ENCODE measurements around the gene ARPC1B.
"Not testable (repeated sequence)": the region's sequence is repeated elsewhere in the genome, so short reads cannot be mapped to it uniquely, and the experiment has no call there.

The ARPC1B gene

DNA sequence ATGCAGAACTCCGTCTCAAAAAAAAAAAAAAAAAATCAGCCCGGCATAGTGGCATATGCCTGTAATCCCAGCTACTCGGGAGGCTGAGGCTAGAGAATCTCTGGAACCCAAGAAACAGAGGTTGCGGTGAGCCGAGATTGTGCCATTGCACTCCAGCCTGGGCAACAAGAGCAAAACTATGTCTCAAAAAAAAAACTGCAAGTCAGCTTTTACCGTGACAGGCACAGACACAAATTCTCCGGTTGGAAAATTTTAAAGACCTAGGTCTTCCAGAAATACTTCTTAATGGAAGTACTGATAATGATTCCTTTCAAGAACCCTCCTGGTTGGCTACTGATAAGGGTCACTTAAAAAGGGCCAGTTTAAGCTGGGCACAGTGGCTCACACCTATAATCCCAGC, 19.4 kb upstream of the ARPC1B start:
- H3K4me1 ChIP-seq (ENCODE audit: control insufficient read depth, insufficient read depth, low read length): no peaks in the 10 kb centered on the region
- H3K9ac ChIP-seq (ENCODE audit: low read depth, low read length): no peak overlapping the region
- H3K27me3 ChIP-seq (ENCODE audit: control insufficient read depth, insufficient read depth, low read length): no peaks in the 10 kb centered on the region
- peaks cover 28% of the 10 kb centered on the region for H3K36me3 ChIP-seq (ENCODE audit: control insufficient read depth, insufficient read depth, low read length)
- no peaks in the 10 kb centered on the region for H3K9me3 ChIP-seq (ENCODE audit: control insufficient read depth, insufficient read depth, low read length)
- H3K4me3 ChIP-seq (ENCODE audit: low read depth, low read length): no peak overlapping the region

DNA sequence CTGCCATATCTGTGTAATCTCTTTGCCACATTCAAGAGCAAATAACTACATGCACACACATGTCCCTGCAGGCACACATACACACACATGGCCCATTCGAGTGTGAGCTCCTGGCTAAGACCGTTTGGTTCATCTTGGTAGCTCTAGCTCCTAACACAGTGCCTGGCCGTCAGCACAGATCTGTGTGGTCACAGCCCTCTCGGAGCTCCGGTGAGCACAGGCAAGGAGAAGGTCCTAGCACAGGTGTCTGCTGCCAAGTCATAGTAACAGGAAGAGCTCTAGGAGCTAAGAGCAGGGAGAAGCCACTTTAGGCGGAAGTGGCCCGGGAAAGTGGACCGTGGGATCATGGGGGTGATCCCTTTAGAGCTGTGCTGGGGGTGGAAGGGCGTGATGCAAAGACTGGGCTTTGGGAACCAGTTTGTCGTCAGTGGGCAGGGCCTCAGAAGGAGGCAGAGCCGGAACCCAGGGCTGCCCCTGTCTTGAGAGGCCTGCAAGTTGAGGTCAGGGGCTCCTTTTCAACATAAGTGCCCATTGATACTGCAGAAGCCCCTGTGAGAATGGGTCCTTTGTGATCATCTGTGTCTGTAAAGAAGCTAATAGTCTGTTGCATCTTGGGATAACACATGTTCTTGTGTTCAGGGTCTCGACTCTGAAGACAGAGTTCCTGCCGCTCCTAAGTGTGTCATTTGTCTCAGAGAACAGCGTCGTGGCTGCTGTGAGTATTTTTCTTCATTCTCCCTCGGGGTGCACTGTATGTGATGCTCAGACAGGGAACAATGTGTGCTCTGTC, 16.6 kb upstream of the ARPC1B start:
- H3K27me3 ChIP-seq (ENCODE audit: control insufficient read depth, insufficient read depth, low read length): no peaks in the 10 kb centered on the region
- no peaks in the 10 kb centered on the region for H3K4me1 ChIP-seq (ENCODE audit: control insufficient read depth, insufficient read depth, low read length)
- H3K9me3 ChIP-seq (ENCODE audit: control insufficient read depth, insufficient read depth, low read length): no peaks in the 10 kb centered on the region
- peaks cover 31% of the 10 kb centered on the region for H3K36me3 ChIP-seq (ENCODE audit: control insufficient read depth, insufficient read depth, low read length)
- H3K4me3 ChIP-seq (ENCODE audit: low read depth, low read length): no peak overlapping the region
- H3K9ac ChIP-seq (ENCODE audit: low read depth, low read length): no peak overlapping the region

DNA sequence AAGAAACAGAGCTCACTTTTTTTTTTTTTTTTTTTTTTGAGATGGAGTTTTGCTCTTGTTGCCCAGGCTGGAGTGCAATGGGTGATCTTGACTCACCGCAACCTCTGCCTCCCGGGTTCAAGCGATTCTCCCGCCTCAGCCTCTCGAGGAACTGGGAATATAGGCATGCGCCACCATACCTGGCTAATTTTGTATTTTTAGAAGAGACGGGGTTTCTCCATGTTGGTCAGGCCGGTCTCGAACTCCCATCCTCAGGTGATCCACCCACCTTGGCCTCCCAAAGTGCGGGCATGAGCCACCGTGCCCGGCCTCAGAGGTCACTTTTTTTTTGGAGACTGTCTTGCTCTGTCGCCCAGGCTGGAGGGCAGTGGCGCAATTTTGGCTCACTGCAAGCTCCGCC, 16.0 kb upstream of the ARPC1B start:
- H3K9me3 ChIP-seq (ENCODE audit: control insufficient read depth, insufficient read depth, low read length); H3K27me3 ChIP-seq (ENCODE audit: control insufficient read depth, insufficient read depth, low read length); H3K9ac ChIP-seq (ENCODE audit: low read depth, low read length); H3K4me3 ChIP-seq (ENCODE audit: low read depth, low read length); H3K4me1 ChIP-seq (ENCODE audit: control insufficient read depth, insufficient read depth, low read length): not testable (repeated sequence)
- H3K36me3 ChIP-seq (ENCODE audit: control insufficient read depth, insufficient read depth, low read length): peaks cover 31% of the 10 kb centered on the region

- Histone ChIP-seq H3K36me3 (ENCODE audit: control insufficient read depth, insufficient read depth, low read length) (peaks cover 29% of the 10 kb centered on the region), H3K27me3 (ENCODE audit: control insufficient read depth, insufficient read depth, low read length) (no peaks in the 10 kb centered on the region), H3K4me1 (ENCODE audit: control insufficient read depth, insufficient read depth, low read length) (no peaks in the 10 kb centered on the region), H3K4me3 (ENCODE audit: low read depth, low read length) (no peak overlapping the region), H3K9me3 (ENCODE audit: control insufficient read depth, insufficient read depth, low read length) (no peaks in the 10 kb centered on the region), H3K9ac (ENCODE audit: low read depth, low read length) (no peak overlapping the region)
Observed at GRCh38 chr7:99359465-99360154, 14.9 kb upstream of the ARPC1B start.

- no peak overlapping the region for H3K4me3 ChIP-seq (ENCODE audit: low read depth, low read length)
- peaks cover 4% of the 10 kb centered on the region for H3K4me1 ChIP-seq (ENCODE audit: control insufficient read depth, insufficient read depth, low read length)
- no peaks in the 10 kb centered on the region for H3K9me3 ChIP-seq (ENCODE audit: control insufficient read depth, insufficient read depth, low read length)
- H3K36me3 ChIP-seq (ENCODE audit: control insufficient read depth, insufficient read depth, low read length): peaks cover 31% of the 10 kb centered on the region
- H3K27me3 ChIP-seq (ENCODE audit: control insufficient read depth, insufficient read depth, low read length): no peaks in the 10 kb centered on the region
- no peak overlapping the region for H3K9ac ChIP-seq (ENCODE audit: low read depth, low read length)
Observed at GRCh38 chr7:99362801-99363200, 11.7 kb upstream of the ARPC1B start.

GRCh38 chr7:99363286-99363685, 11.2 kb upstream of the ARPC1B start:
- no peak overlapping the region for H3K9ac ChIP-seq (ENCODE audit: low read depth, low read length)
- peaks cover 4% of the 10 kb centered on the region for H3K4me1 ChIP-seq (ENCODE audit: control insufficient read depth, insufficient read depth, low read length)
- no peaks in the 10 kb centered on the region for H3K27me3 ChIP-seq (ENCODE audit: control insufficient read depth, insufficient read depth, low read length)
- H3K4me3 ChIP-seq (ENCODE audit: low read depth, low read length): no peak overlapping the region
- no peaks in the 10 kb centered on the region for H3K9me3 ChIP-seq (ENCODE audit: control insufficient read depth, insufficient read depth, low read length)
- H3K36me3 ChIP-seq (ENCODE audit: control insufficient read depth, insufficient read depth, low read length): peaks cover 27% of the 10 kb centered on the region

- no peak overlapping the region for H3K4me3 ChIP-seq (ENCODE audit: low read depth, low read length)
- peaks cover 4% of the 10 kb centered on the region for H3K4me1 ChIP-seq (ENCODE audit: control insufficient read depth, insufficient read depth, low read length)
- H3K27me3 ChIP-seq (ENCODE audit: control insufficient read depth, insufficient read depth, low read length): no peaks in the 10 kb centered on the region
- H3K9me3 ChIP-seq (ENCODE audit: control insufficient read depth, insufficient read depth, low read length): no peaks in the 10 kb centered on the region
- H3K9ac ChIP-seq (ENCODE audit: low read depth, low read length): no peak overlapping the region
- H3K36me3 ChIP-seq (ENCODE audit: control insufficient read depth, insufficient read depth, low read length): peaks cover 16% of the 10 kb centered on the region
Observed at GRCh38 chr7:99365318-99366141, 9.0 kb upstream of the ARPC1B start.

DNA sequence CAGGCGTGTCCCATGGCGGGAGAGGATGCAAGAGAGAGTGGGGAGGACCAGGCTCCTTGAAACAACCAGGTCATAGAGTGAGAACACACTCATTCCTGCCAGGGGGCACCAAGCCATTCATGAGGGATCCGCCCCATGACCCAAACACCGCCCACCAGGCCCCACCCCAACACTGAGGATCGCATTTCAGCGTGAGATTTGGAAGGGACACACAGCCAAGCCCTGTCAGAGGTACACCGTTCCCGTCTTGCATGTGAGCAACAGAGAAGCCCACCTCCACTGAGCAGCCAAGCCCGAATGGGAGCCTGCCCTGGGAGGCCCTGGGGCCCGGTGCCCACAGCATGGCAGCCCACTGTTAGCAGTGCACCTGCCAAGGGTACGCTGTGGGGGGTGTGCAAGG, 7.9 kb upstream of the ARPC1B start:
- Histone ChIP-seq H3K36me3 (ENCODE audit: control insufficient read depth, insufficient read depth, low read length) (peaks cover 10% of the 10 kb centered on the region), H3K9me3 (ENCODE audit: control insufficient read depth, insufficient read depth, low read length) (no peaks in the 10 kb centered on the region), H3K27me3 (ENCODE audit: control insufficient read depth, insufficient read depth, low read length) (no peaks in the 10 kb centered on the region), H3K4me3 (ENCODE audit: low read depth, low read length) (no peak overlapping the region), H3K4me1 (ENCODE audit: control insufficient read depth, insufficient read depth, low read length) (peaks cover 4% of the 10 kb centered on the region), H3K9ac (ENCODE audit: low read depth, low read length) (no peak overlapping the region)

- Histone ChIP-seq H3K4me1 (ENCODE audit: control insufficient read depth, insufficient read depth, low read length) (peaks cover 7% of the 10 kb centered on the region), H3K27me3 (ENCODE audit: control insufficient read depth, insufficient read depth, low read length) (no peaks in the 10 kb centered on the region), H3K9me3 (ENCODE audit: control insufficient read depth, insufficient read depth, low read length) (no peaks in the 10 kb centered on the region), H3K36me3 (ENCODE audit: control insufficient read depth, insufficient read depth, low read length) (peaks cover 7% of the 10 kb centered on the region), H3K4me3 (ENCODE audit: low read depth, low read length) (no peak overlapping the region), H3K9ac (ENCODE audit: low read depth, low read length) (no peak overlapping the region)
Observed at GRCh38 chr7:99368750-99369389, 5.7 kb upstream of the ARPC1B start.

GRCh38 chr7:99369767-99370391, 4.7 kb upstream of the ARPC1B start:
- peaks cover 7% of the 10 kb centered on the region for H3K4me1 ChIP-seq (ENCODE audit: control insufficient read depth, insufficient read depth, low read length)
- peaks cover 3% of the 10 kb centered on the region for H3K36me3 ChIP-seq (ENCODE audit: control insufficient read depth, insufficient read depth, low read length)
- H3K4me3 ChIP-seq (ENCODE audit: low read depth, low read length): no peak overlapping the region
- no peak overlapping the region for H3K9ac ChIP-seq (ENCODE audit: low read depth, low read length)
- no peaks in the 10 kb centered on the region for H3K9me3 ChIP-seq (ENCODE audit: control insufficient read depth, insufficient read depth, low read length)
- no peaks in the 10 kb centered on the region for H3K27me3 ChIP-seq (ENCODE audit: control insufficient read depth, insufficient read depth, low read length)

DNA sequence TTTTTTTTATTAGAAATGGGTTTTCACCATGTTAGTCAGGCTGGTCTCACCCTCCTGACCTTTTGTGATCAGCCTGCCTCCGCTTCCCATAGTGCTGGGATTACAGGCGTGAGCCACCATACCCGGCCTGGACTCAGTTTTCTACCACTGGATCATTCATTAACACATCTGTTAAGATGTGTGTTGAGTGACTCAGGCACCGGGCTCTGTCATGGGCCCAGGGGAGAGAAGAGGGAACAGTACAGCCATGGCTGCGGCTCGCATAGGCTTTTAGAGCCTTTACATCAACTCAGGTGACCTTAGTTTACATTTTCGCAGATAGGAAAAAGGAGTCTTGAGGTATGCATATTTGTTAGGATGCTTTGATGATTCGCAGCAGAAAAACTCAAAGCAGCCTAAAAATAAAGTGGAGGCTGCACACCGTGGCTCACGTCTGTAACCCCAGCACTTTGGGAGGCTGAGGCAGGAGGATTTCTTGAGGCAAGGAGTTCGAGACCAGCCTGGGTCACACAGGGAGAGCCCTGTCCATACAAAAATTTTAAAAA, 3.1 kb upstream of the ARPC1B start:
- Histone ChIP-seq H3K36me3 (ENCODE audit: control insufficient read depth, insufficient read depth, low read length) (no peaks in the 10 kb centered on the region), H3K9me3 (ENCODE audit: control insufficient read depth, insufficient read depth, low read length) (no peaks in the 10 kb centered on the region), H3K27me3 (ENCODE audit: control insufficient read depth, insufficient read depth, low read length) (no peaks in the 10 kb centered on the region)

More for the DNA sequence above, 3.1 kb upstream of the ARPC1B start:
- H3K4me3 ChIP-seq (ENCODE audit: low read depth, low read length): no peak overlapping the region
- peaks cover 3% of the 10 kb centered on the region for H3K4me1 ChIP-seq (ENCODE audit: control insufficient read depth, insufficient read depth, low read length)
- H3K9ac ChIP-seq (ENCODE audit: low read depth, low read length): no peak overlapping the region

Measured in iPS-15b (cell line).